ENCODE measurements around the gene ACOXL.

ACOXL gene

DNA sequence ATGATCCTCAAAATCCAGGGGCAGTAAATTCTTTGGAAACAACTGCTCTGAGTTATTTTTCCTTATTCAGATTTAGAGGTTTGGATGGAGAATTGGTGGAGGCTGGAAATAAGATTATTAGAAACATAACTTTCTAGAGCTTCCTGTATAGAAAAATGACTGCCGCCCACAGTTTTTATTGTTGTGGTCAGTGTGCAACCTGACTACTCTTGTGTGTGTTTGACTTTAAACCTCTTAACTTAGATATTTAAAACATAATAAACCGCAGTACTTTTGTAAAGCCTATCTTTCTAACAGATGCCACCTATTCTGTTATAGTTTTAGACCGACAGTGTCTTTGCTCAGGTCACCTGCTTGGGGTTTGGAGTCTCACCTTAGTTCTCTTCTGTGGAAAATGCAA, 272.9 kb downstream of the ACOXL start:
- no peaks in the 10 kb centered on the region; the same call in 1 of the 2 replicates for H3K27me3 ChIP-seq (ENCODE audit: control insufficient read depth, low read length)
- no peaks in the 10 kb centered on the region for H3K9me3 ChIP-seq (ENCODE audit: control insufficient read depth, insufficient read depth, low read length)
- TF ChIP-seq, protein P1, sequence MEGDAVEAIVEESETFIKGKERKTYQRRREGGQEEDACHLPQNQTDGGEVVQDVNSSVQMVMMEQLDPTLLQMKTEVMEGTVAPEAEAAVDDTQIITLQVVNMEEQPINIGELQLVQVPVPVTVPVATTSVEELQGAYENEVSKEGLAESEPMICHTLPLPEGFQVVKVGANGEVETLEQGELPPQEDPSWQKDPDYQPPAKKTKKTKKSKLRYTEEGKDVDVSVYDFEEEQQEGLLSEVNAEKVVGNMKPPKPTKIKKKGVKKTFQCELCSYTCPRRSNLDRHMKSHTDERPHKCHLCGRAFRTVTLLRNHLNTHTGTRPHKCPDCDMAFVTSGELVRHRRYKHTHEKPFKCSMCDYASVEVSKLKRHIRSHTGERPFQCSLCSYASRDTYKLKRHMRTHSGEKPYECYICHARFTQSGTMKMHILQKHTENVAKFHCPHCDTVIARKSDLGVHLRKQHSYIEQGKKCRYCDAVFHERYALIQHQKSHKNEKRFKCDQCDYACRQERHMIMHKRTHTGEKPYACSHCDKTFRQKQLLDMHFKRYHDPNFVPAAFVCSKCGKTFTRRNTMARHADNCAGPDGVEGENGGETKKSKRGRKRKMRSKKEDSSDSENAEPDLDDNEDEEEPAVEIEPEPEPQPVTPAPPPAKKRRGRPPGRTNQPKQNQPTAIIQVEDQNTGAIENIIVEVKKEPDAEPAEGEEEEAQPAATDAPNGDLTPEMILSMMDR (IDR thresholded peaks at IDR 0.05; ENCODE audit: low read depth, low read length, poor library complexity, severe bottlenecking), result no peak
- TF ChIP-seq EZH2phosphoT487 (IDR thresholded peaks at IDR 0.05; ENCODE audit: borderline replicate concordance, low read length), result no peak
- no peak overlapping the region for H3K4me3 ChIP-seq (ENCODE audit: low read length)
- H3F3A ChIP-seq (ENCODE audit: control insufficient read depth, insufficient read depth), result no peaks in the 10 kb centered on the region
- no peaks in the 10 kb centered on the region for H3K36me3 ChIP-seq (ENCODE audit: control insufficient read depth, low read length)
- H3K9me2 ChIP-seq (replicated peaks; ENCODE audit: control insufficient read depth, low read length), result no peaks in the 10 kb centered on the region
- no peak overlapping the region for H3K4me2 ChIP-seq (ENCODE audit: low read length)
- no peaks in the 10 kb centered on the region for H3K79me2 ChIP-seq (ENCODE audit: control insufficient read depth, low read length)
- H3K4me1 ChIP-seq (ENCODE audit: control insufficient read depth, low read length), result no peaks in the 10 kb centered on the region
- H3K27ac ChIP-seq (ENCODE audit: low read depth, low read length), result no peak overlapping the region
- no peaks in the 10 kb centered on the region for H4K20me1 ChIP-seq (ENCODE audit: control insufficient read depth, insufficient read depth, low read depth, low read length)

DNA sequence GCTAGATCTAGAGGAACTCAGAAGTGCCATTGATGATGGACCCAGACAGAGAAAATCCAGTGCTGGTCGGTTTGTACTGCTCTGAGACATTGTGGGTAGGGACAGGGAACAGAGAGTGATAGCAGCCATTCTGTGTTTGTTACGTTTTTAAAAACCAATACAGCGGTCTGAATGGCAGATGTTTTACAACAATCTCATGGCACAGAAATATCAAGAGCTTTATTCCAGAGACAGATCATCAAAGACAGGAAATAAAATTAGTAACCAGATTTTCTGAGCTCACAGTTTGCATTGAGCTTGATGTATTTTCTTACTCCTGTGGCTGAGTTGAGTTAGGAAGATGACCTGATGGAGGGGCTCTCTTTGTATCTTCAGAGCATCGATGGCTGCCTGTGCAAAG, 273.4 kb downstream of the ACOXL start:
- no peak overlapping the region for H3K27ac ChIP-seq (ENCODE audit: low read depth, low read length)
- no peak overlapping the region for H3K4me2 ChIP-seq (ENCODE audit: low read length)
- peaks cover 2% of the 10 kb centered on the region; the same call in 1 of the 2 replicates for H3K9me3 ChIP-seq (ENCODE audit: control insufficient read depth, insufficient read depth, low read length)
- no peaks in the 10 kb centered on the region for H3K36me3 ChIP-seq (ENCODE audit: control insufficient read depth, low read length)
- no peaks in the 10 kb centered on the region for H3F3A ChIP-seq (ENCODE audit: control insufficient read depth, insufficient read depth)
- H3K27me3 ChIP-seq (ENCODE audit: control insufficient read depth, low read length), result no peaks in the 10 kb centered on the region; the same call in 1 of the 2 replicates
- H3K4me1 ChIP-seq (ENCODE audit: control insufficient read depth, low read length), result no peaks in the 10 kb centered on the region
- no peaks in the 10 kb centered on the region for H4K20me1 ChIP-seq (ENCODE audit: control insufficient read depth, insufficient read depth, low read depth, low read length)
- no peak overlapping the region for H3K4me3 ChIP-seq (ENCODE audit: low read length)
- TF ChIP-seq, protein P1 (IDR thresholded peaks at IDR 0.05; ENCODE audit: low read depth, low read length, poor library complexity, severe bottlenecking), result no peak
- TF ChIP-seq EZH2phosphoT487 (IDR thresholded peaks at IDR 0.05; ENCODE audit: borderline replicate concordance, low read length), result no peak
- no peaks in the 10 kb centered on the region for H3K9me2 ChIP-seq (replicated peaks; ENCODE audit: control insufficient read depth, low read length)
- H3K79me2 ChIP-seq (ENCODE audit: control insufficient read depth, low read length), result no peaks in the 10 kb centered on the region

DNA sequence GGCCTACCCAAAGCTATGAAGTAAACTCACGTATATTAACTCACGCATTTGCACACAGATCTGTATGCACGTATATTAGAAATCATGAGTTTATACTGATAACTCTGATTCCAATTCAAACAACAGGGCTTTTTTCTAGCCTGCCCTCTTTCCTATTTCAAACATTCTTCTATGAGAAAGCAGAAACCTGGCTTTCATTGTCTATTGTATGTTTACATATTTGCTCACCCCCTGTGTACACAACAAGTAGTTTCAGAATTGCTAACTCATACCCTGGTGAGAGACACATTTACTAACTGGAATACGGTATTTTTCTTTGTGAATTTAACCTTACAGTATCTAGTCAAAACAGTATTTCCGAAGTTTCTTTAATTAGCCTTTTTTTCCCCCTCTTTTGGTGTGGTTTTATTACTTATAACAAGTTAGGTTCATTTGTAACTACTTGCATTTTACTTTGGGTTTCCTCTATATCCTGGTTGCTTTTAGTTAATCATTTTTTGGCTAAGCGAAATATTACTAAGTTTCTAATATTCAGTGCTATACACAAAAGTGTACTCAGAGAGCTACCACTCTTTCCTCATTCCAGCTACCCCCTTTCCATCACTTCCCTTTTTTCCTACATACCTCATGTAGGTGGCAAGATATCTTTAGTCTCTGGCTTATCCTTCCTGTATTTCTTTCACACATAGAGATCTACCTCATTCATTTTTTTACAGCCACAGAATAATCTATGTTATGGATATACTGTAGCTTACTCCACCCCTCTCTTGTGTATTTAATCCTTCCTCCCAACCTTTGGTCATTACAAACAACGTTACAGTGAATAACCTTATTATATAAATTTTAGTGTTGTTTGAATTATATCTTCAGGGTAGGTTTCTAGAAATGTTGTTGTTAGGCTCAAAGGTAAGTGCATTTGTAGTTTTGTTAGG, 275.6 kb downstream of the ACOXL start:
- Histone ChIP-seq H3K9me2 (replicated peaks; ENCODE audit: control insufficient read depth, low read length) (no peaks in the 10 kb centered on the region), H3K4me3 (ENCODE audit: low read length) (no peak overlapping the region), H3F3A (ENCODE audit: control insufficient read depth, insufficient read depth) (no peaks in the 10 kb centered on the region), H3K36me3 (ENCODE audit: control insufficient read depth, low read length) (no peaks in the 10 kb centered on the region), H4K20me1 (ENCODE audit: control insufficient read depth, insufficient read depth, low read depth, low read length) (no peaks in the 10 kb centered on the region), H3K27me3 (ENCODE audit: control insufficient read depth, low read length) (no peaks in the 10 kb centered on the region; the same call in 1 of the 2 replicates), H3K4me1 (ENCODE audit: control insufficient read depth, low read length) (no peaks in the 10 kb centered on the region), H3K4me2 (ENCODE audit: low read length) (no peak overlapping the region), H3K27ac (ENCODE audit: low read depth, low read length) (no peak overlapping the region), H3K79me2 (ENCODE audit: control insufficient read depth, low read length) (no peaks in the 10 kb centered on the region), H3K9me3 (ENCODE audit: control insufficient read depth, insufficient read depth, low read length) (peaks cover 9% of the 10 kb centered on the region)
- TF ChIP-seq, protein P1 (IDR thresholded peaks at IDR 0.05; ENCODE audit: low read depth, low read length, poor library complexity, severe bottlenecking), result no peak
- TF ChIP-seq EZH2phosphoT487 (IDR thresholded peaks at IDR 0.05; ENCODE audit: borderline replicate concordance, low read length), result no peak
